HG03521 (cell line): ENCODE results near the gene TPI1.

Source experiments
- ATAC-seq: cut with Tn5 transposase; IDR thresholded peaks from one replicate; pipeline ENCODE4 v1.9.1; 2021; ENCODE audit warnings: mild to moderate bottlenecking, moderate library complexity; ENCODE audit not compliant: unreplicated experiment

Gene TPI1

GRCh38 chr12:6916426-6917200 is 49.3 kb downstream of the TPI1 start:
- ATAC-seq, result no peak

DNA sequence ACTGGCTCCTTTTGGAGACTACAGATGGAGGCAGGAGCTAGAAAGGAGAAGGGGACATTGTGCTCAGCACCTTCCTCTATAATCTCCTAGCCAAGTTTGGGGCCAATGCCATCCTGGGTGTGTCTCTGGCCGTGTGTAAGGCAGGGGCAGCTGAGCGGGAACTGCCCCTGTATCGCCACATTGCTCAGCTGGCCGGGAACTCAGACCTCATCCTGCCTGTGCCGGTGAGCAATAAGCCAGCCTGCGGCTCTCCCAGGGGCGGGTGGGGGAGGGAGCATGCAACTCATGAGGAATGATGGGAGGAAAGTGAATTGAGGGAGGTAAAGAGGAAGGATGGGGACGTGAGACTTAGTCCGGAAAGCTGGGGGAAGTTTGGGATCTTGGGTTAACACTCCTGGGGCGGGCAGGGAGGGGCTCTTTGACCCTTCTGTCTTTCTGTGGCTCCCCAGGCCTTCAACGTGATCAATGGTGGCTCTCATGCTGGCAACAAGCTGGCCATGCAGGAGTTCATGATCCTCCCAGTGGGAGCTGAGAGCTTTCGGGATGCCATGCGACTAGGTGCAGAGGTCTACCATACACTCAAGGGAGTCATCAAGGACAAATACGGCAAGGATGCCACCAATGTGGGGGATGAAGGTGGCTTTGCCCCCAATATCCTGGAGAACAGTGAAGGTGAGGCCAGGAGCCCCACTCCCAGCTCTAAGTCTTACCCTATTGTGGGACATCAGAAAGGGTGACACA is 50.3 kb downstream of the TPI1 start:
- no peak for ATAC-seq

DNA sequence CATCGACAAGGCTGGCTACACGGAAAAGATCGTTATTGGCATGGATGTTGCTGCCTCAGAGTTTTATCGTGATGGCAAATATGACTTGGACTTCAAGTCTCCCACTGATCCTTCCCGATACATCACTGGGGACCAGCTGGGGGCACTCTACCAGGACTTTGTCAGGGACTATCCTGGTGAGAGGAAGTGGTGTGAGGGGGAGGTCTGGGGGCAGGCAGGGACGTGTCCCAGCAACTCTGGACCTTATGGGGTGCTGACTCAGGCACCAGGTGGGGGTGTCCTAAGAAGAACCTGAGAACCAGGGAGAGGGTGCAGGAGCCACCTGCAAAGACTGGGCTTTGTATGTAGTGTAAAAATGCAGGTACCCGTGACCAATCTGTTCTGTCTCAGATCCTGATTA is 52.3 kb downstream of the TPI1 start:
- ATAC-seq, result no peak
